GM12875 (cell line): ENCODE measurements around the gene E2F1.

Experiments used
- H3K4me3 ChIP-seq: one replicate; pipeline ENCODE4 v1.5.1; 2011; ENCODE audit warnings: low read depth, low read length, control low read depth
- TF ChIP-seq, protein P1 (sequence below): IDR thresholded peaks from 2 replicates; pipeline ENCODE4 v1.5.1; 2011; ENCODE audit warnings: low read depth, mild to moderate bottlenecking, control low read depth, inconsistent platforms, low read length, moderate library complexity, borderline replicate concordance; ENCODE audit not compliant: insufficient read depth

E2F1 gene

GRCh38 chr20:33693289-33693688 is 7.1 kb upstream of the E2F1 start:
- TF ChIP-seq, protein P1, sequence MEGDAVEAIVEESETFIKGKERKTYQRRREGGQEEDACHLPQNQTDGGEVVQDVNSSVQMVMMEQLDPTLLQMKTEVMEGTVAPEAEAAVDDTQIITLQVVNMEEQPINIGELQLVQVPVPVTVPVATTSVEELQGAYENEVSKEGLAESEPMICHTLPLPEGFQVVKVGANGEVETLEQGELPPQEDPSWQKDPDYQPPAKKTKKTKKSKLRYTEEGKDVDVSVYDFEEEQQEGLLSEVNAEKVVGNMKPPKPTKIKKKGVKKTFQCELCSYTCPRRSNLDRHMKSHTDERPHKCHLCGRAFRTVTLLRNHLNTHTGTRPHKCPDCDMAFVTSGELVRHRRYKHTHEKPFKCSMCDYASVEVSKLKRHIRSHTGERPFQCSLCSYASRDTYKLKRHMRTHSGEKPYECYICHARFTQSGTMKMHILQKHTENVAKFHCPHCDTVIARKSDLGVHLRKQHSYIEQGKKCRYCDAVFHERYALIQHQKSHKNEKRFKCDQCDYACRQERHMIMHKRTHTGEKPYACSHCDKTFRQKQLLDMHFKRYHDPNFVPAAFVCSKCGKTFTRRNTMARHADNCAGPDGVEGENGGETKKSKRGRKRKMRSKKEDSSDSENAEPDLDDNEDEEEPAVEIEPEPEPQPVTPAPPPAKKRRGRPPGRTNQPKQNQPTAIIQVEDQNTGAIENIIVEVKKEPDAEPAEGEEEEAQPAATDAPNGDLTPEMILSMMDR, result no peak
- H3K4me3 ChIP-seq, result no peak overlapping the region

- TF ChIP-seq, protein P1, result no peak
- H3K4me3 ChIP-seq, result no peak overlapping the region
These were observed 3.8 kb upstream of the E2F1 start for GRCh38 chr20:33689973-33690372.

GRCh38 chr20:33689493-33689892 is 3.3 kb upstream of the E2F1 start:
- TF ChIP-seq, protein P1, result no peak
- no peak overlapping the region for H3K4me3 ChIP-seq

DNA sequence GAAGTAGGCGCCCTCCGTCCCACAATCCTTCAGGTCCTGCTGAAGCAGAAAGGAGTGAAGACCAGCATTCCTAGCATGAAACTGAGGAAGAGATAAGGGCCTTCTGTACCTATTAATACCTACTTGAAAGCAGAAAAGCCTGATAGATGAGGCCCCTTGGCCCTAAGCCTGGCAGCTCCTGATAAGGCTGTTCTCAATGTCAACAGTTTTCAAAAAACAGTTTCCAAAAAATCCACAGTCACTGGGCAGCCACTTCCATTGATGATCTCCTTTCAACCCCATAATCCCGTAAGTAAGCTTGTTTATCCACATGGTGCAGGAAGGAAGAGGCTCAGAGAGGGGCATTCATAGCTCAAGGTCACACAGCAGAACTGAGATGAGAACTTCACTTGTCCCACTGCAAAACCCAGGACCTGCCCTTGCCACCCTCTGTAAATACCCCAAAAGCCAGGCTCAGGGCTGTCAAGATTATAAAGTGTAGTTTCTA is 2.8 kb upstream of the E2F1 start:
- no peak overlapping the region for H3K4me3 ChIP-seq
- TF ChIP-seq, protein P1, result no peak

DNA sequence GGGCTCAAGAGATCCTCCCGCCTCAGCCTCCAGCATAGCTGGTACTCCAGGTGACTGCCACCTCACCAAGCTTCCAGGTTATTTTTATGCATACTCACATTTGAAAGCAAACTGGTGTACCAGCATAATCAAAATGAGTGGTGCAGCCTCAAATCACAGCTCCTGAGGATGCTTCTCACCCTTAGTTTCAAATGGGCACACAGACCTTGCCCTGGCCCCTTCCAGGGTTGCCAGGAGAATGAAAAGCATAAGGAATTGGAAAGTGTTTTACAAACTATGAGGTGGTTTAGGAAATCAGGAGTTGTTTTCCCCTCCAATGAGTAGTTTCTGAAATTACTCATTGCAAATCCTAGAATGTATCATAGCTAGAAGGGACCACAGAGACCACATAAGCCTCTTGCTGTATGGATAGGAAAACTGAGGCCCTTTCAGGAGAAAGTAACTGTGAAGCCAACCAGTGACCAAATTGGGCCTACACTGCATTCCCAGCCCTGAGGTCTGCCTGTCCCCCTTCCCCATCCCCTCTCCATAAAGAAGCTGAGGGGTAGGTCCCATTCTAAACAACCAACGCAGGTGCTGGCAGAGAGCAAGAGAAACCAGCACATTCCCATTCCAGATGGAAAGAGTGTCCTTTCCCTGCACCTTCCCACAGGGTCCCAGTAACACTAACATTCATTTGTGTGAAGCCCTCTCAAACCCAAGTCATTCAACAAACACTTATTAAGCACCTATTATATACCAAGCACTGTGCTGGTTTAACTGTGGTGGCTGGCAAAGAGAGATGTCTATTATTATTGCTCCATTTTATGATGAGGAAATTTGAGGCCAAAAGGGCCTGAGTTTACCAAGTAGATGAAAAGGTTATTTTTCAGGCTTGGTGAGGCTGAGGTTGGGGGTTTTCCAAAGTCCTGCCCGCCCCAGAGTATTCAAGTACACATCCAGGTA is 2.1 kb upstream of the E2F1 start:
- TF ChIP-seq, protein P1, result no peak
- no peak overlapping the region for H3K4me3 ChIP-seq

- TF ChIP-seq, protein P1, result no peak
- H3K4me3 ChIP-seq, result no peak overlapping the region
These were observed 1.3 kb upstream of the E2F1 start for GRCh38 chr20:33687370-33687915.

DNA sequence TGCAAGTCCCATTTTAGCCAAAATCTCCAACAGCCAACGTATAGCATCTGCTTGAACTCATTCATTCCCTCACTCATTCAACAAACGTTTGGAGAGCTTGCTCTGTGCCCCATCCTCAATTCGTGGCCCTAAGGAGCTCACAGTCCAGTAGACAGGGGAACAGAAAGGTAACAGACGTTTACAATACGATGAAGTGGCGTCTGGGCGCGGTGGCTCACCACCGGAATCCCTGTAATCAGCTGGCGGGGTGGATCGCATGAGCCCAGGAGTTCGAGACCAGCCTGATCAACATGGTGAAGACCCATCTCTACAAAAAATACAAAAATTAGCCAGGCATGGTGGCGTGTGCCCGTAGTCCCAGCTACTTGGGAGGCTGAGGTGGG is 790 bp upstream of the E2F1 start:
- no peak overlapping the region for H3K4me3 ChIP-seq
- TF ChIP-seq, protein P1, result no peak
